ENCODE data around the gene CHST9.

The CHST9 gene

DNA sequence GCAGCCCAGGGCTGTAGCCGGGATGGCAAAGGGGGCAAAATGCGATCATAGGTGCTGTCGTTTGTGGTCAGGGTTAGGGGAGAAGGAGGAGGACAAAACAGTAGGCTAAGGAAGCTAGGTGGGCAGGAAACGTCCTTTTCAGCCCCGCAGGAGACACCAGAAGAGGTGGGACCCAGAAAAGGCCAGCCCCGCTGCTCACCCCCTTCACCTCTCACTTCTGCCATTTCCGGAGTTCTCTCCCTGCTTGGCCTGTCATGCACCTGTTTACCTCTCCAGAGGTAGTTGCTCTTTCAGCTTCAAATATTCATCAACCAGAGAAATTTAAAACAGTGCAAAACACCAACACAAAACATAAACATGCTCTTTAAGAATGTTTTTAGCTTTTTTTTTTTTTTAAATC is 320.4 kb downstream of the CHST9 start:
- DNase-seq (ENCODE audit: low read depth): no peak

DNA sequence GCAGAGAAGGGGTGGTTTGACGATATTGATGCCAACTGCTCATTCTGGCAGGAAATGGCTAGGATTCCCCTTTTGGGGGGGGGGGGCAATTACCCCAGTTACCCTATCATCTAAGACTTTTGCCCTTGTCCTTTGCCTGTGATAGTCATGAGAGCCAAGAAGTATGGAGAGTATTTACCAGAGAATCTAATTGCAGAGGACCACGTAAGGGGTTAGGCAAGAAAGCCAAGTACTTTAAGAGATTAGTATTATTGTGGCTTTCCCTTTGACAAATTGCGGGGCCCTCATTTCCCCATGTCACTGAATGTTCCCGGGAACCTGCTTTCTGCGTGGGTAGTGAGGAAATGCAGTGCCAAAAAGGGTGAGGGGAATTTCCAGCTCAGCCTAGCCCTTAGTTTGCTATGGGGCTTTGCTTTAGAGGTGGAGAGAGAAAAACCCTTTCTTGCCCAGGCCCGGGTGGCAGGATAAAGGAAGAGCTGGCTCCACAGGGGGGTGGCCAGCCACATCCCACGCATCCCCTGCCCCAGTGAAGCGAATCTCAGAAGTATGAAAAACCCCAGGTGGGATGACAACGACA is 321.1 kb downstream of the CHST9 start:
- DNase-seq (ENCODE audit: low read depth): no peak

DNA sequence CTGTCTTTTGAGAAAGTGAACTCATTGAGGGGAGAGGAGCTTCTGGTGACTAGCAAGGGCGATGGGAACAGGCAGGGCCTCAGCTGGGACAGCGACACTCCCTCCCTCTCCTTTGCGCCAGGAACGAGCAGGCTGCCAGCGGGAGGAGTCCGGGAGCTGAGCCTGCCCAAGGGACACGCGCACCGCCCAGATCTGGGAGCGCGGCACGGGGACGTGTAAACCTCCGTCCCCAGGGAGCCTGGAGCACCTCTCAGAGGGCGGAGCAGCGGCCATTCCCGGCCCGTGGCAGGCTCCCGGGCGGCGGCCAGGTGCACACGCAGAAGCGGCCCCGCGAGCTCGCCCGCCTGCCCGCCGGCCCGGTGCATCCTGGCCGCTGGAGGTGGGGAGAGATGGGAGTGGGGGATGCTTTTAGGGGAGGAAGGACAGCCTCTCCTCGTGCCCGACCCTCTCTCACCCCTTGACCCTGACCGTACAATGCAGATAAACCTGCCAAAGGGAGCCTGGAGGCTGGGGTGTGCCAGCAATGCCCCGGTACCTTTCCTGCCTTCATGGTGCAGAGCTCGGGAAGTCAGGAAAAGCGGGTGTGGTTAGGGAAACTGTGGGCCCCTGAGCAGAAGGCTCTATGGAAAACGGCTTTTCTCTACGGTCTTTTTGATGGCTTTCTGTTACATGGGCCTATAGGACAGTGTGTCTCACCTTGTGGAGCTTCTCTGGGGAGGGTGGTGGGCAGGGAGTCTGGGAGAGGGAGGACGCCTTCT is 321.8 kb downstream of the CHST9 start:
- no peak for DNase-seq (ENCODE audit: low read depth)

DNA sequence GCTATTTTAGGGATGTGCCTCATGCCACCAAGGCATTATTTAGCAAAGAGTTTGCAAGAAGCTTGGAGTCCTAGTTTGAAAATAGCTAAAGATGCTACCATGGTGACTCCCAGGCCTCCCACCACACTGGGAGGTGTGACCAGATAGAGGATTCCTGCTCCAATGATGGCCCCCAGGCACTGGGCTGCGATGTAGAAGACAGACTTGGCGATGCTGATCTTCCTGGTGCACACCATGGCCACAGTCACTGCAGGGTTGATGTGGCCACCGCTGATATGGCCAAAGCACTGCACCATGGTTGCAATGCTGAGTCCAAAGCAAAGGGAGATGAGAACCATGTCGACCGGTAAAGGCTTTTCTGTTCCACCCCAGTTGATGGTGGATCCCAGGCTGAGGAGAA is 323.0 kb downstream of the CHST9 start:
- no peak for DNase-seq (ENCODE audit: low read depth)

Measured in activated T-helper 1 cell treated with Interleukin-2 at 50 U/mL for 16 hours (primary cell).